Astrocyte of the cerebellum (primary cell): ENCODE data around the gene CFAP73.
"Not testable (repeated sequence)": the region's sequence is repeated elsewhere in the genome, so short reads cannot be mapped to it uniquely, and the experiment has no call there.

Source experiments
- DNase-seq: peaks from one replicate; pipeline ENCODE4 v3.0.0-alpha.2; 2011; ENCODE audit warnings: low read depth
- H3K4me3 ChIP-seq: 2 replicates; pipeline ENCODE4 v1.5.1; 2011; ENCODE audit warnings: mild to moderate bottlenecking, low read depth, low read length, moderate library complexity
- in situ Hi-C: cut with HindIII; loops from 2 replicates; pipeline ENCODE4 v1.10.0; 2017; ENCODE audit warnings: low sequenced_read_pairs
- TF ChIP-seq, protein P1 (sequence below): IDR thresholded peaks from 2 replicates; pipeline ENCODE4 v1.5.1; 2012; ENCODE audit warnings: low read length, low read depth, moderate library complexity, mild to moderate bottlenecking; ENCODE audit errors: missing control alignments

Gene CFAP73

DNA sequence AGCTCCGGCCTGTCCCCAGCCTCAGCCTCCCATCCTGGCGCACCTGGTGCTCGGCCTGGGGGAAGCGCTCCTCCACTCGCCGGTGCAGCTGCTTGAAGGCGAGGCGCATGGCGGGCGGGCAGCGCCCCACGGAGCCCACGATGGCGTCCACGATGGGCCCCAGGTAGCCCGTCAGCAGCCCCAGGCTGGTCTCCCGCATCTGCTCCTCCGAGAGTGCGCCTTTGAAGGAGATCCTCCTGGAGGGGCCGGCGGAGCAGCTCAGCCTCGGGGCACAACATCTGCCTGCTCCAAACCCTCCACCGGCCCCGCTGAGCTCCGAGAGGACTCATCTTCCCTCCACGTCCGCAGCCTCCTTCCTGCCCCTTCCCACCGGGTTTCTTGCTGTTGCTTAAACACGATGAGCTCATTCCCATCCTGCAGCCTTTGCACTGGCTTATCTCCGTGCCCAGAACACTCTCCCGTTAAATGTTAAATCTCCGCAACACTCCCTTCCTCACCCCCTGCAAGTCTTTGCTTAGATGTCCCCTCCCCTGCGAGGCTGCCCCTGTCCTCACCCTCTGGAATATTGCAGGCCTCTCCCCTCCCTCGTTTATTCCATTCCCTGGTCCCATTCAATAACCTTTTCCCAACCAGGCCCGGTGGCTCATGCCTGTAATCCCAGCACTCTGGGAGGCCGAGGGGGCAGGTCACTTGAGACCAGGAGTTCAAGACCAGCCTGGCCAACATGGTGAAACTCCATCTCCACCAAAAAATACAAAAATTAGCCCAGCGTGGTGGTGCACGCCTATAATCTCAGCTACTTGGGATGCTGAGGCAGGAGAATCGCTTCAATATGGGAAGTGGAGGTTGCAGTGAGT lies 37.3 kb upstream of the CFAP73 start:
- no peak for DNase-seq
- H3K4me3 ChIP-seq = no peak overlapping the region
- TF ChIP-seq, protein P1, sequence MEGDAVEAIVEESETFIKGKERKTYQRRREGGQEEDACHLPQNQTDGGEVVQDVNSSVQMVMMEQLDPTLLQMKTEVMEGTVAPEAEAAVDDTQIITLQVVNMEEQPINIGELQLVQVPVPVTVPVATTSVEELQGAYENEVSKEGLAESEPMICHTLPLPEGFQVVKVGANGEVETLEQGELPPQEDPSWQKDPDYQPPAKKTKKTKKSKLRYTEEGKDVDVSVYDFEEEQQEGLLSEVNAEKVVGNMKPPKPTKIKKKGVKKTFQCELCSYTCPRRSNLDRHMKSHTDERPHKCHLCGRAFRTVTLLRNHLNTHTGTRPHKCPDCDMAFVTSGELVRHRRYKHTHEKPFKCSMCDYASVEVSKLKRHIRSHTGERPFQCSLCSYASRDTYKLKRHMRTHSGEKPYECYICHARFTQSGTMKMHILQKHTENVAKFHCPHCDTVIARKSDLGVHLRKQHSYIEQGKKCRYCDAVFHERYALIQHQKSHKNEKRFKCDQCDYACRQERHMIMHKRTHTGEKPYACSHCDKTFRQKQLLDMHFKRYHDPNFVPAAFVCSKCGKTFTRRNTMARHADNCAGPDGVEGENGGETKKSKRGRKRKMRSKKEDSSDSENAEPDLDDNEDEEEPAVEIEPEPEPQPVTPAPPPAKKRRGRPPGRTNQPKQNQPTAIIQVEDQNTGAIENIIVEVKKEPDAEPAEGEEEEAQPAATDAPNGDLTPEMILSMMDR = no peak
- in situ Hi-C loops = no loop called here

DNA sequence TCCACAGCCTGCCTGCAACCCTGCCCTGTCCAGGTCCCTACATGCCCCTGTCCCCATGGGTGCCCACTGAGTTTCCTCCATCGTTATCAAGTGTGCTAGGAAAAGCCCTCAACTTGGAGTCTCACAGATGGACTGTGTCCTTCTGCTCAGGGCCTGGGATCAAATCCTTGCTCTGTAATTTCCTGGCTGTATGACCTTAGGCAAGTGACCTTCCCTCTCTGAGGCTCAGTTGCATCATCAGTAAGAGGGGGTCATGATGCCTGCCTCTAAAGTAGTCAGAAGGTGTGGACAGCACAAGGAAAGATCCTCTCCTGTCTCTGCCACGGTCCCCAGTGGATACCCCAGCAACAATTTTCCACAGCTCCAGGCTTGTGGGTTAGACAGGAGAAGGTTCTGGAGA lies 36.1 kb upstream of the CFAP73 start:
- TF ChIP-seq, protein P1 = no peak
- in situ Hi-C loops = no loop called here
- DNase-seq = no peak
- H3K4me3 ChIP-seq = no peak overlapping the region

DNA sequence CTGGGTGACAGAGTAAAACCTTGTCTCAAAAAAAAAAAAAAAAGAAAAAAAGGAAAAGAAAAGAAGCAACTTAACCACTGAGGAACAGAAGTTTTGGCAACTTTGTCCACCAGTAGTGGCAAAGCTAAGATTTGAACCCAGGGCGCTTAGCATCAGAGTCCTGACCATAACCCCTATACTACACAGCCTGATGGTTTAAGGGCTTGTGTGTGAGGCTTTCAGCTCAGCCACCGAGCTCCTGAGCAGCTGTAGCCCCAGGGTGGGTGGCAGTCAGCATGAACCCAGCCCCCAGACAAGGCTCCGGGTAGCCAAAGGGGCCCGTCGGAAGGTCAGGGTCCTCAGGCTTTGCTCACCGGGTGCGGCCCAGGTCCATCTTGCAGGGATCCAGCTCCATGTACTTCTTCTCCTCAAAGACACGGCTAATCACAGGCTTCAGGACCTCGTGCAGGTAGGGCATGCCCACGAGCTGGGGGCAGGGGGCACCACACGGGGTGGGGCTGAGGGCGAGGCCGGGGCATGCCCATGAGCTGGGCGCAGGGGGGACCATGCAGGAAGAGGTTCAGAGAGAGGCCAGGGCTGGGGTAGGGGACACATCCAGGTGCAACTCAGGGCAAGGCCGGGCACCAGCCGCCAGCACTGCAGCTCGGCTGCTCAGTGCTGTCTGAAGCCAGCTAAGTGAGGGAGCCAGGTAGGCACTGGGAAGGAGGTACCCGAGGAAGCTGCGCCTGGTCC lies 34.9 kb upstream of the CFAP73 start:
- TF ChIP-seq, protein P1 = no peak
- H3K4me3 ChIP-seq = no peak overlapping the region
- in situ Hi-C loops = no loop called here
- no peak for DNase-seq

DNA sequence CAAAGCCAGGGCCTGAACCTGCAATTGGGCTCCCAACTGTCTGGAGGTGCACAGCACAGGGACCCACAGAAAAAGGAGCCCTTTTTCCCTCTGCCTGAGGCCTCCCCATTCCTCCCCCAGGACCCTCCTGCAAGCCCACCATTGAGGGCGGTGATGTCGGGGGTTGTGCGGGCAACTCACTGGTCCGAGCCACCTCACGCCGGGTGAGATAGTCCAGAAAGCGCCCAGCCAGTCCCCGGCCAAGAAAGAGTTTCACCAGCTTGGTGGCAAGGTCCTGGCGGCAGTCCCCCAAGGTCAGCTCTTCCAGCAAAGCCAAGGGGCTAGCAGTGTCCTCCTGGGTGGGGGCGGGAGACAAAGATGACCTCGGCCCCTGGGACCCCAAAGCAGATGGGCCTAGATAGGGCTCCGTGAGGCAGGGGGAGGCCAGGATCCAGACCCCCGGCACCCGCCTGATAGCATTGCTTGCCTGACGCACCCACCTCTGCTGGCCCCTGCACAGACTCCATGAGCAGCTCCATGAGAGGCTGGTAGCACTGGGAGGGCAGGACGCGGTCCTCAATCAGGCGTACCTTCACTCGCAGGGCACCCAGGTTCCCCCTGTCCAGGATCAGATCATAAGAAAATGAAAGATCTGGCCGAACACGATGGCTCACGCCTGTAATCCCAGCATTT lies 33.9 kb upstream of the CFAP73 start:
- TF ChIP-seq, protein P1 = no peak
- DNase-seq = no peak
- in situ Hi-C loops = no loop called here
- no peak overlapping the region for H3K4me3 ChIP-seq

DNA sequence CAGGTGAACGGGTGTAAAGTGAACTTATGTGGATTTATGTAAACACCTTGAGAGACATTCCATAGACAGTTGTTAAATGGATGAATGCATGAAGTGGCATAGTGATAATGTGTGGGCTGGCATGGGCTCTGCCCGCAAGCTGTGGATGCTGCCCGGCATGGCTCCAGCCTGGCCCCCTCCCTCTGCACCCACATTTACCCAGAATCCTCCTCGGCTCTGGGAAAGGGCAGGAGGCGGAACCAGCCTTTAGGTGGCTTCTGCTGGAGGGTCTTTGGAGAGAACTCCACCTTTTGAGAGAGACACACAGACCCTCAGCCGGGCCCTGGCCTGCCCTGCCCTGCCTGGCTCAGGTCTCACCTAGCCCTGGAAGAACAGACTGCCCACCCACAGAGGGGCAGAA lies 32.6 kb upstream of the CFAP73 start:
- TF ChIP-seq, protein P1 = no peak
- H3K4me3 ChIP-seq = no peak overlapping the region
- DNase-seq = no peak
- in situ Hi-C loops = no loop called here

DNA sequence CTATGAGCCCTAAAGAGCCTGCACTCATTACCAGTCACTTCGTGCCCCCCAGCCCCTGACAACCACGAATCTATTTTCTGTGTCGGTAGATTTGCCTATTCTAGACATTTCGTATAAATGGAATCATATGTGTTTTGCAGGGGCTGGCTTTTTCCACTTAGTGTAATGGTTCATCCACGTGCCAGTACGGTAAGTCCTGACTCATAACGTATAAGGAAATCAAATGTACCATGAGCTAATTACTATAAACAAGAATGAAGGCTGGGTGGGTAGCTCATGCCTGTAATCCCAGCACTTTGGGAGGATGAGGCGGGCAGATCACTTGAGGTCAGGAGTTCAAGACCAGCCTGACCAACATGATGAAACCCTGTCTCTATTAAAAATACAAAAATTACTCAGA lies 31.8 kb upstream of the CFAP73 start:
- in situ Hi-C loops, DNase-seq: not testable (repeated sequence)

More for the DNA sequence above, 31.8 kb upstream of the CFAP73 start:
- H3K4me3 ChIP-seq = not testable (repeated sequence)
